Measurements from ENCODE around the gene OAS3. TPM values are rescaled to one million over a fixed set of nuclear protein-coding genes. Genes with fewer than 3 reads are reported as not detected.

The OAS3 gene
- total and polyA plus RNA-seq, 2 donors (not counting 1 experiment from before 2014, with no cell fraction given), result 16.5 to 24.9 TPM

GRCh38 chr12:112992541-112993398 lies 54.5 kb downstream of the OAS3 start:
- Histone ChIP-seq H3K9ac (ENCODE audit: low read length) (no peak overlapping the region), H3K4me1 (ENCODE audit: control insufficient read depth in 2 of 2, insufficient read depth in 2 of 2, low read length in 2 of 2) (peaks cover 8 to 12% of the 10 kb centered on the region in 2 donors), H3K27ac (ENCODE audit: low read length in 2 of 2) (peak overlapping the region in 1 of 2 donors; percentile 40), H2AFZ (ENCODE audit: insufficient read depth, low read depth, low read length, poor library complexity, severe bottlenecking) (no peak overlapping the region), H3K27me3 (replicated peaks in 1 of 4; ENCODE audit: control extremely low read depth in 1 of 4, control insufficient read depth in 3 of 4, insufficient read depth in 4 of 4, low read length in 3 of 4) (no peaks in the 10 kb centered on the region), H3K9me3 (ENCODE audit: control extremely low read depth in 1 of 3, control insufficient read depth in 2 of 3, insufficient read depth in 1 of 3, low read length in 2 of 3) (peaks cover 0 to 3% (median 0%) of the 10 kb centered on the region in 3 donors), H3K79me2 (ENCODE audit: control insufficient read depth, insufficient read depth, low read length) (peaks cover 26% of the 10 kb centered on the region), H3K4me3 (ENCODE audit: control extremely low read depth in 1 of 5, extremely low read depth in 1 of 5, insufficient read depth in 1 of 5, low read depth in 2 of 5, low read length in 4 of 5) (no peak overlapping the region), H3K4me2 (replicated peaks; ENCODE audit: low read depth, low read length, poor library complexity, severe bottlenecking) (no peak overlapping the region), H4K20me1 (ENCODE audit: control insufficient read depth, insufficient read depth, low read length, poor library complexity, severe bottlenecking) (peaks cover 10% of the 10 kb centered on the region), H3K36me3 (replicated peaks in 1 of 2; ENCODE audit: control extremely low read depth in 1 of 2, control insufficient read depth in 1 of 2, extremely low read depth in 1 of 2, insufficient read depth in 2 of 2, low read length in 1 of 2) (peaks cover 0 to 75% of the 10 kb centered on the region in 2 experiments)
- TF ChIP-seq CTCF (IDR thresholded peaks at IDR 0.05) (peak; percentile 90), EZH2 (IDR thresholded peaks at IDR 0.05; ENCODE audit: borderline replicate concordance, insufficient read depth, low read depth, low read length, poor library complexity, severe bottlenecking) (no peak)
- Mint-ChIP-seq H3K27me3 (no peaks in the 10 kb centered on the region), H3K9me3 (ENCODE audit: insufficient read depth) (no peaks in the 10 kb centered on the region), H3K4me1 (peaks cover 24% of the 10 kb centered on the region), H3K4me3 (no peak overlapping the region), H3K27ac (peak overlapping the region; percentile 53)
- intact Hi-C loops (cut with micrococcal nuclease), result loop anchor here (1.0 to 2.0 kb wide), 4 partner anchors 14 to 182 kb away; partner anchors contain the start of gene OAS2
- peak; percentile 73 for DNase-seq
- no CpG with 5 or more reads among the region's 2 CpGs for WGBS (ENCODE audit: insufficient coverage)
- CTCF ChIA-PET, result interaction anchor here (0.6 to 6.5 kb wide), 43 partner anchors 8 to 240 kb away, joined by 3 to 56 read pairs (median 5); partner anchors contain the start of genes OAS1 and OAS2
- ATAC-seq (ENCODE audit: low read depth), result peak; percentile 76
- POLR2A ChIA-PET, result interaction anchor here (1.0 kb wide), 1 partner anchor 14 kb away, joined by 7 read pairs; the partner anchor contains the start of gene OAS2

- no peak for ATAC-seq (ENCODE audit: low read depth)
- Mint-ChIP-seq H3K27ac (no peak overlapping the region), H3K4me3 (no peak overlapping the region), H3K4me1 (peaks cover 28% of the 10 kb centered on the region), H3K27me3 (no peaks in the 10 kb centered on the region), H3K9me3 (ENCODE audit: insufficient read depth) (no peaks in the 10 kb centered on the region)
- H3K9ac ChIP-seq (ENCODE audit: low read length), result no peak overlapping the region
- peaks cover 23% of the 10 kb centered on the region for H4K20me1 ChIP-seq (ENCODE audit: control insufficient read depth, insufficient read depth, low read length, poor library complexity, severe bottlenecking)
- ChIA-PET POLR2A (no interaction called here), CTCF (interaction anchor here (6.5 kb wide), 1 partner anchor 93 kb away, joined by 54 read pairs; no protein-coding TSS in a partner anchor)
- H3K4me1 ChIP-seq (ENCODE audit: control insufficient read depth in 2 of 2, insufficient read depth in 2 of 2, low read length in 2 of 2), result peaks cover 18 to 20% of the 10 kb centered on the region in 2 donors
- DNase-seq, result no peak
- intact Hi-C loops (cut with micrococcal nuclease), result no loop called here
- H3K4me2 ChIP-seq (replicated peaks; ENCODE audit: low read depth, low read length, poor library complexity, severe bottlenecking), result no peak overlapping the region
- no peak overlapping the region for H3K4me3 ChIP-seq (ENCODE audit: control extremely low read depth in 1 of 5, extremely low read depth in 1 of 5, insufficient read depth in 1 of 5, low read depth in 2 of 5, low read length in 4 of 5)
- no peaks in the 10 kb centered on the region for H3K27me3 ChIP-seq (replicated peaks in 1 of 4; ENCODE audit: control extremely low read depth in 1 of 4, control insufficient read depth in 3 of 4, insufficient read depth in 4 of 4, low read length in 3 of 4)
- WGBS (ENCODE audit: insufficient coverage), result 98% methylated on average over 4 of the region's 5 CpGs
- H3K36me3 ChIP-seq (replicated peaks in 1 of 2; ENCODE audit: control extremely low read depth in 1 of 2, control insufficient read depth in 1 of 2, extremely low read depth in 1 of 2, insufficient read depth in 2 of 2, low read length in 1 of 2), result peaks cover 3 to 66% of the 10 kb centered on the region in 2 experiments
- H3K27ac ChIP-seq (ENCODE audit: low read length in 2 of 2), result no peak overlapping the region
- TF ChIP-seq EZH2 (IDR thresholded peaks at IDR 0.05; ENCODE audit: borderline replicate concordance, insufficient read depth, low read depth, low read length, poor library complexity, severe bottlenecking) (no peak), CTCF (IDR thresholded peaks at IDR 0.05) (no peak)
- peaks cover 0 to 3% (median 1%) of the 10 kb centered on the region in 3 donors for H3K9me3 ChIP-seq (ENCODE audit: control extremely low read depth in 1 of 3, control insufficient read depth in 2 of 3, insufficient read depth in 1 of 3, low read length in 2 of 3)
- H3K79me2 ChIP-seq (ENCODE audit: control insufficient read depth, insufficient read depth, low read length), result peaks cover 27% of the 10 kb centered on the region
- no peak overlapping the region for H2AFZ ChIP-seq (ENCODE audit: insufficient read depth, low read depth, low read length, poor library complexity, severe bottlenecking)
Measured at GRCh38 chr12:112995008-112995407, 56.7 kb downstream of the OAS3 start.
